HepG2 (cell line): ENCODE data around the gene TEAD1. TPM values are rescaled to one million over a fixed set of nuclear protein-coding genes. Genes with fewer than 3 reads are reported as not detected.

Source experiments
- ATAC-seq: fragments of 200-7000 bp; cut with Tn5 transposase; 3 replicates; pipeline ENCODE4 v1.9.1; 2020; ENCODE audit warnings: mild to moderate bottlenecking, moderate library complexity
- BruUV-seq: library from RNA; stranded (reverse); fragments of 400-500 nt; replicated peaks from 2 replicates; lab custom pipeline; 2021; lab: Mats Ljungman, UMichigan
- CTCF ChIA-PET: fragments of 300-600 bp; formaldehyde crosslinking; extraction: SDS; loops from one replicate; lab custom pipeline; 2021; ENCODE audit warnings: low total read pairs, inconsistent platforms, low intra/inter-chr PET ratio; lab: Yijun Ruan, JAX
- POLR2A ChIA-PET: fragments of 350-600 bp; sonication (Branson Sonifier 250); formaldehyde crosslinking; loops from one replicate; lab custom pipeline; 2020; ENCODE audit warnings: antibody characterized with exemption, inconsistent platforms; lab: Yijun Ruan, JAX
- DNase-seq: peaks from one replicate; pipeline ENCODE4 v3.0.0-alpha.2; 2015; ENCODE audit warnings: low spot score
- FAIRE-seq: peaks from 3 replicates; lab custom pipeline; 2011; peaks lifted over from hg19 to GRCh38; lab: Jason Lieb, UNC
- H2AFZ ChIP-seq: one replicate; pipeline ENCODE4 v1.6.1; 2011; ENCODE audit warnings: low read length, inconsistent platforms
- H3K27ac ChIP-seq: fragments of 300-600 bp; 3 replicates; pipeline ENCODE4 v1.8.0; 2011; ENCODE audit warnings: mixed run types, mild to moderate bottlenecking, mixed read lengths, low read length, inconsistent platforms; ENCODE audit not compliant: insufficient read depth; ENCODE audit errors: extremely low read length
- H3K27me3 ChIP-seq, 2 experiments: fragments of 200-600 bp in 1 of 2; 2 replicates in 1 of 2; 3 replicates in 1 of 2; pipeline versions ENCODE4 v1.6.0 to v1.8.0; 2011; ENCODE audit warnings: low read length in 2 of 2, mild to moderate bottlenecking in 2 of 2, moderate library complexity in 2 of 2, inconsistent platforms in 1 of 2; ENCODE audit not compliant: insufficient read depth in 2 of 2, control insufficient read depth in 1 of 2
- H3K36me3 ChIP-seq, 2 experiments: fragments of 200-600 bp in 1 of 2; replicated peaks in 1 of 2; 2 replicates in 1 of 2; 3 replicates in 1 of 2; pipeline versions ENCODE4 v1.5.1 to v1.8.0; 2011; ENCODE audit warnings: low read length in 2 of 2, inconsistent platforms in 1 of 2; ENCODE audit not compliant: insufficient read depth in 2 of 2, control insufficient read depth in 1 of 2
- H3K4me1 ChIP-seq: 2 replicates; pipeline ENCODE4 v1.5.1; 2012; ENCODE audit warnings: low read length, inconsistent platforms; ENCODE audit not compliant: insufficient read depth
- H3K4me2 ChIP-seq: 2 replicates; pipeline ENCODE4 v1.6.0; 2011; ENCODE audit warnings: low read depth, low read length, inconsistent platforms
- H3K4me3 ChIP-seq, 3 experiments: fragments of 200-600 bp in 1 of 3; sonication (generic), shearing (Covaris generic) in 1 of 3; replicated peaks in 1 of 3; 2 replicates each; pipeline ENCODE4 v1.5.1; 2011 to 2016; ENCODE audit warnings: low read length in 3 of 3, inconsistent platforms in 2 of 3, low read depth in 2 of 3, mild to moderate bottlenecking in 2 of 3, control low read depth in 1 of 3, mixed read lengths in 1 of 3; ENCODE audit not compliant: insufficient read depth in 1 of 3
- H3K79me2 ChIP-seq: one replicate; pipeline ENCODE4 v1.6.1; 2011; ENCODE audit warnings: low read length, inconsistent platforms; ENCODE audit not compliant: insufficient read depth
- H3K9ac ChIP-seq: 2 replicates; pipeline ENCODE4 v1.6.0; 2011; ENCODE audit warnings: mild to moderate bottlenecking, low read depth, low read length, inconsistent platforms; ENCODE audit not compliant: insufficient read depth
- H3K9me3 ChIP-seq: 2 replicates; pipeline ENCODE4 v1.5.1; 2012; ENCODE audit warnings: mild to moderate bottlenecking, low read length
- H4K20me1 ChIP-seq: 2 replicates; pipeline ENCODE4 v1.6.0; 2011; ENCODE audit warnings: inconsistent platforms, mild to moderate bottlenecking, low read length, moderate library complexity; ENCODE audit not compliant: insufficient read depth
- ARNTL ChIP-seq: sonication (generic); formaldehyde crosslinking; IDR thresholded peaks from 2 replicates; pipeline ENCODE4 v1.4.0; 2020; ENCODE audit warnings: mild to moderate bottlenecking, missing genetic modification reagents
- CBX5 ChIP-seq: sonication (generic); formaldehyde crosslinking; IDR thresholded peaks from 2 replicates; pipeline ENCODE4 v1.4.0; 2020; ENCODE audit warnings: missing genetic modification reagents, borderline replicate concordance
- GATA4 ChIP-seq: sonication (generic); IDR thresholded peaks from 2 replicates; pipeline ENCODE4 v1.6.1; 2016; ENCODE audit warnings: antibody characterized with exemption, low read depth, borderline replicate concordance
- KDM3A ChIP-seq: IDR thresholded peaks from 2 replicates; pipeline ENCODE4 v1.6.1; 2018; ENCODE audit warnings: low read depth, missing compliant biosample characterization
- MED13 ChIP-seq: sonication (generic); formaldehyde crosslinking; IDR thresholded peaks from 2 replicates; pipeline ENCODE4 v1.5.0; 2020; ENCODE audit warnings: missing genetic modification reagents
- MEIS2 ChIP-seq: sonication (generic); formaldehyde crosslinking; IDR thresholded peaks from 2 replicates; pipeline ENCODE4 v1.9.0; 2021; ENCODE audit warnings: mild to moderate bottlenecking, missing genetic modification reagents
- TBP ChIP-seq: sonication (generic); formaldehyde crosslinking; IDR thresholded peaks from 2 replicates; pipeline ENCODE4 v1.5.0; 2020; ENCODE audit warnings: missing genetic modification reagents
- ZMYM2 ChIP-seq: sonication (generic); formaldehyde crosslinking; IDR thresholded peaks from 2 replicates; pipeline ENCODE4 v1.8.0; 2022; ENCODE audit warnings: mild to moderate bottlenecking, missing genetic modification reagents
- ZNF333 ChIP-seq: sonication (generic); formaldehyde crosslinking; IDR thresholded peaks from 2 replicates; pipeline ENCODE4 v1.4.0; 2020; ENCODE audit warnings: mild to moderate bottlenecking, missing genetic modification reagents, borderline replicate concordance
- WGBS: methylation state at CpG from one replicate; pipeline ENCODE4 v1.1.6; 2017; ENCODE audit warnings: low lambda C conversion rate; 5-methylcytosine and 5-hydroxymethylcytosine counted together
- in situ Hi-C: cut with HindIII; loops from 2 replicates; pipeline ENCODE4 v1.10.0; 2017; ENCODE audit warnings: low pct_unique_long_range_greater_than_20kb; ENCODE audit not compliant: extremely low pct_ligation_motif_present
- intact Hi-C: fragments of 100-400 bp; cut with micrococcal nuclease; formaldehyde crosslinking; loops from one replicate; pipeline ENCODE4 v1.10.0; 2022; ENCODE audit not compliant: unreplicated experiment
- polyA plus RNA-seq, 8 experiments: library from polyadenylated mRNA; depleted of rRNA in 3 of 8; stranded (reverse) in 7 of 8; unstranded in 1 of 8; fragments of >200 nt; fragmentation: Illumina TruSeq in 4 of 8; extraction: Trizol in 4 of 8; gene quantifications; 2 replicates each; pipeline versions ENCODE4 v1.2.1 to v1.2.3, GENCODE V29; 2011 to 2016; ENCODE audit warnings: low read depth in 4 of 8, missing spikeins in 1 of 8, mixed read lengths in 1 of 8; ENCODE audit not compliant: insufficient read depth in 1 of 8
- total RNA-seq, 5 experiments: library from RNA; depleted of rRNA; stranded (reverse); fragments of >200 nt; fragmentation: Illumina TruSeq; extraction: Trizol; gene quantifications; 2 replicates each; pipeline ENCODE4 v1.2.3, GENCODE V29; 2016; ENCODE audit warnings: low read depth in 1 of 5
- TF ChIP-seq, protein P1 (sequence below): sonication (generic); formaldehyde crosslinking; IDR thresholded peaks from 2 replicates; pipeline ENCODE4 v1.5.1; 2020; ENCODE audit warnings: mild to moderate bottlenecking, moderate library complexity, missing genetic modification reagents
- TF ChIP-seq, protein P2 (sequence below): sonication (generic); formaldehyde crosslinking; IDR thresholded peaks from 2 replicates; pipeline ENCODE4 v1.9.0; 2022; ENCODE audit warnings: missing genetic modification reagents, mild to moderate bottlenecking, borderline replicate concordance

TEAD1 gene
- total and polyA plus RNA-seq, 2 of the 13 experiments (the other 11 are each of a cell fraction or from before 2014, with no cell fraction given), result 20.1 to 30.5 TPM

GRCh38 chr11:12800032-12800671, 125.9 kb downstream of the TEAD1 start (continued):
- TF ChIP-seq CBX5 (CRISPR knock-in tag), result no peak
- no peak for TF ChIP-seq MEIS2 (CRISPR knock-in tag)
- no peak for TF ChIP-seq MED13
- TF ChIP-seq, protein P1, sequence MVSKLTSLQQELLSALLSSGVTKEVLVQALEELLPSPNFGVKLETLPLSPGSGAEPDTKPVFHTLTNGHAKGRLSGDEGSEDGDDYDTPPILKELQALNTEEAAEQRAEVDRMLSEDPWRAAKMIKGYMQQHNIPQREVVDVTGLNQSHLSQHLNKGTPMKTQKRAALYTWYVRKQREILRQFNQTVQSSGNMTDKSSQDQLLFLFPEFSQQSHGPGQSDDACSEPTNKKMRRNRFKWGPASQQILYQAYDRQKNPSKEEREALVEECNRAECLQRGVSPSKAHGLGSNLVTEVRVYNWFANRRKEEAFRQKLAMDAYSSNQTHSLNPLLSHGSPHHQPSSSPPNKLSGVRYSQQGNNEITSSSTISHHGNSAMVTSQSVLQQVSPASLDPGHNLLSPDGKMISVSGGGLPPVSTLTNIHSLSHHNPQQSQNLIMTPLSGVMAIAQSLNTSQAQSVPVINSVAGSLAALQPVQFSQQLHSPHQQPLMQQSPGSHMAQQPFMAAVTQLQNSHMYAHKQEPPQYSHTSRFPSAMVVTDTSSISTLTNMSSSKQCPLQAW (CRISPR knock-in tag), result 0 out of 2 replicates have a peak, but pooled peaks have one; percentile 14

DNA sequence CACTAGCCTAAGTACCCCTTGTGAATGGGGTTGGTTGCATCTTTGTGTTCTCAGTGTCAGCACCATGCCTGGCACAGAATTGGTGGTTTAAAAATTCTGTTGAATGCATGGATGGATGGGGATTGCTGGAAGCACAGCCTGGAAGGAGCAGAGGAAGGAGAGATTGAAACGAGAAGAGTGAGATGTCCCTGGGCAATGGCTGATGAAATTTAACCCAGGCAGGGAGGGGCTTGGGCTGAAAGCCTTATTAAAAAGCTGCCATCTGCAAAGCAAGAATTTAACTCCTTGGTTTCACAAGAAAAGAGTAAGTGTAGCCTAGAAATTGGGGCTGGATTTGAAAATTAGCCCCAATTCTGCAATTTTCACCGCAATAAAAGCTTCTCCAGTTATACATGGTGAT, 126.7 kb downstream of the TEAD1 start:
- Histone ChIP-seq H3K9me3 (no peaks in the 10 kb centered on the region), H2AFZ (no peak overlapping the region), H3K4me3 (no peak overlapping the region), H3K27me3 (no peaks in the 10 kb centered on the region), H3K27ac (peak overlapping the region; percentile 96), H3K79me2 (peaks cover 35% of the 10 kb centered on the region), H3K9ac (peak overlapping the region; percentile 62; the same call in 1 of the 2 replicates), H3K4me1 (peaks cover 77% of the 10 kb centered on the region), H4K20me1 (no peaks in the 10 kb centered on the region), H3K36me3 (0 out of 5 replicates have a peak, but pooled peaks cover 1 to 3% of the 10 kb centered on the region in 2 experiments), H3K4me2 (peak overlapping the region; percentile 50)
- no peak for ATAC-seq
- DNase-seq, result no peak
- CTCF ChIA-PET, result no interaction called here
- no peak for FAIRE-seq
- POLR2A ChIA-PET, result interaction anchor here (1.5 kb wide), 2 partner anchors 45 to 424 kb away, joined by 3 to 9 read pairs; partner anchors contain the start of gene PARVA
- intact Hi-C loops (loop anchor here (5.0 kb wide), 1 partner anchor 124 kb away; no protein-coding TSS in a partner anchor), in situ Hi-C loops (no loop called here)
- WGBS, result 88% methylated on average over 2 of the region's 2 CpGs
- no TSS peak for BruUV-seq
- no peak for TF ChIP-seq TBP (CRISPR knock-in tag)
- TF ChIP-seq, protein P2, sequence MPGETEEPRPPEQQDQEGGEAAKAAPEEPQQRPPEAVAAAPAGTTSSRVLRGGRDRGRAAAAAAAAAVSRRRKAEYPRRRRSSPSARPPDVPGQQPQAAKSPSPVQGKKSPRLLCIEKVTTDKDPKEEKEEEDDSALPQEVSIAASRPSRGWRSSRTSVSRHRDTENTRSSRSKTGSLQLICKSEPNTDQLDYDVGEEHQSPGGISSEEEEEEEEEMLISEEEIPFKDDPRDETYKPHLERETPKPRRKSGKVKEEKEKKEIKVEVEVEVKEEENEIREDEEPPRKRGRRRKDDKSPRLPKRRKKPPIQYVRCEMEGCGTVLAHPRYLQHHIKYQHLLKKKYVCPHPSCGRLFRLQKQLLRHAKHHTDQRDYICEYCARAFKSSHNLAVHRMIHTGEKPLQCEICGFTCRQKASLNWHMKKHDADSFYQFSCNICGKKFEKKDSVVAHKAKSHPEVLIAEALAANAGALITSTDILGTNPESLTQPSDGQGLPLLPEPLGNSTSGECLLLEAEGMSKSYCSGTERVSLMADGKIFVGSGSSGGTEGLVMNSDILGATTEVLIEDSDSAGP (CRISPR knock-in tag), result no peak
- TF ChIP-seq ZMYM2 (CRISPR knock-in tag), result no peak
- no peak for TF ChIP-seq ARNTL (CRISPR knock-in tag)
- no peak for TF ChIP-seq GATA4
- TF ChIP-seq KDM3A (CRISPR knock-in tag), result no peak
- no peak for TF ChIP-seq ZNF333
